ENCODE results near the gene IGF2BP2.
"Not testable (repeated sequence)": the region's sequence is repeated elsewhere in the genome, so short reads cannot be mapped to it uniquely, and the experiment has no call there.

- TF ChIP-seq CTCF, POLR2A (IDR thresholded peaks at IDR 0.05): not testable (repeated sequence)
These were observed 179.7 kb downstream of the IGF2BP2 start for GRCh38 chr3:185645191-185645590.
